ENCODE results near the gene POLN. TPM values are rescaled to one million over a fixed set of nuclear protein-coding genes. Genes with fewer than 3 reads are reported as not detected.

POLN gene
- total RNA-seq, 4 donors from 2014 or later = 0.26 to 5.8 (median 5.5) TPM; not detected in 1

DNA sequence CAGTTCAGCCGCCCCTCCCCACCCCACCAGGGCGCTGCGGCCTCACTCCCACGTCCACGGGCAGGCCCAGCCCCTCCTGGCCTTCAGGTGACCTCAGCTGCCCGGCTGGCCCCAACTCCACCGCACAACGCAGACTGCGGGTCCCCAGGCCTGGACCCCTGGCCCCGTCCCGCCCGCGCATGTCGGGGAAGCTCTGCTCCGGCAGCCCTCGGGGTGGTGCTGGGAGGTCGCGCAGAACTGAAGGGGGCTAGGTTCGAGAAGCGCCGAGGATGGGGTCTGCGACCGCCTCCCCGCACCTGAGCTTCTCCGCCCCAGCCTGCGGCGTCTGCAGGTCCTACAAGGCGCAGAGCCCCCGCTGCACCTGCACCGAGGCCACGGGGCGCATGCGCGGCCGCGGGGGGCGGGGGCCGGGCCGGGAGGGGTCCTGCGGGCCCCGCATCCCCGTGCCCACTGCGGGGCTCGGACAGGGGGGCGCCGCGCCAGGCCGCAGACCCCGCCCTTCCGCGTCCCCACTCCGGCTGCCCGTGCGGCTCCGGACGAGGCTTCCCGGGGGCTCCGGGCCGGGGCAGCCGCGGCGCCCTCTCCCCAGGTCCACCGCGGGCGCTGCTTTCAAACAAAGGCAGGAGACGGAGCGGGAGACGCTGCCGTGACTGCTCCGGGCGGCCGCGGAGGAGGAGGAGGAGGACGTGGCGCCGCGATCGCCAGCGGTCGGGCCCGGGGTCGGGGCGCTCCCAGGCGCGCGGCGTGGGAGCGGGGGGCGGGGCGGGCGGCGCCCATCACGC is 183.5 kb downstream of the POLN start:
- Histone ChIP-seq H3K27me3 (peaks cover 5 to 19% of the 10 kb centered on the region in 2 donors), H3K36me3 (no peaks in the 10 kb centered on the region), H3K4me1 (peaks cover 0 to 7% of the 10 kb centered on the region in 2 donors), H3K9me3 (no peaks in the 10 kb centered on the region), H3K27ac (no peak overlapping the region), H3K4me3 (peak overlapping the region in 1 of 2 donors; percentile 35)
- TF ChIP-seq POLR2A (IDR thresholded peaks at IDR 0.05) = peak in 1 of 2 donors; percentile 15
- TF ChIP-seq, protein P1, sequence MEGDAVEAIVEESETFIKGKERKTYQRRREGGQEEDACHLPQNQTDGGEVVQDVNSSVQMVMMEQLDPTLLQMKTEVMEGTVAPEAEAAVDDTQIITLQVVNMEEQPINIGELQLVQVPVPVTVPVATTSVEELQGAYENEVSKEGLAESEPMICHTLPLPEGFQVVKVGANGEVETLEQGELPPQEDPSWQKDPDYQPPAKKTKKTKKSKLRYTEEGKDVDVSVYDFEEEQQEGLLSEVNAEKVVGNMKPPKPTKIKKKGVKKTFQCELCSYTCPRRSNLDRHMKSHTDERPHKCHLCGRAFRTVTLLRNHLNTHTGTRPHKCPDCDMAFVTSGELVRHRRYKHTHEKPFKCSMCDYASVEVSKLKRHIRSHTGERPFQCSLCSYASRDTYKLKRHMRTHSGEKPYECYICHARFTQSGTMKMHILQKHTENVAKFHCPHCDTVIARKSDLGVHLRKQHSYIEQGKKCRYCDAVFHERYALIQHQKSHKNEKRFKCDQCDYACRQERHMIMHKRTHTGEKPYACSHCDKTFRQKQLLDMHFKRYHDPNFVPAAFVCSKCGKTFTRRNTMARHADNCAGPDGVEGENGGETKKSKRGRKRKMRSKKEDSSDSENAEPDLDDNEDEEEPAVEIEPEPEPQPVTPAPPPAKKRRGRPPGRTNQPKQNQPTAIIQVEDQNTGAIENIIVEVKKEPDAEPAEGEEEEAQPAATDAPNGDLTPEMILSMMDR (IDR thresholded peaks at IDR 0.05) = no peak
- DNase-seq = no peak
- intact Hi-C loops (cut with DNase I; ENCODE audit: low total_unique reads) = no loop called here

DNA sequence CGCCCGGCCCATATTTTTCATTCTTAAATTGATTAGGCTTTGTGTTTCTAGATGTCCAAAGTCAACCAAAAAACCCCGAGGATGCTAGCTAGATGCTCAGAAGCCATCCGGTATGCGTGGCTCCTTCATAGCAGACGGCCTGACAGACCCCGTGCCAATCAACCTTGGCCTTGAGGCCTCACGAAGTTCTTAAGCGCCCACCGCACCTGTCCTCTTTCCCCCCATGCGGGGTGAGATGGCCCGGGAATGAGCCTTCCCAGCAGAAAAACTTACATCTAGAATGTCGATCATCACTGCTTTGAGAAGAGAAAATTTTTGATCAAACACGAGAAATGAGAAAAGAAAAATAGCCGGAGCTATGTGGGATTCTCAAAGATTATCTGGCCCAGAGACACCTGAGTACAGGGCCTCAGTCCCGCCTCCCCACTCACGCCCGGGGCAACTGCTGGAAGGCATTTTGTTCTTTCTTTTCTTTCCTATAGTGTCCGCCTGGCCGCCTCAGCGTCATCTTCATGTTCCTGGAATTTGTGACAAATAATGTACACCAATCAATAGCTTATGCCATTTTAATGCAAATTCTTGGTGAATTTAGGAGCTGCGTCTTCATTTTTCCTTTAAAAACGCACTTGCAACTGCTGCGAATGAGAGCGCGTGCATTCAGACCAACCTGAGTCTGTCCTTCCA is 184.4 kb downstream of the POLN start:
- Histone ChIP-seq H3K36me3 (no peaks in the 10 kb centered on the region), H3K27ac (no peak overlapping the region), H3K4me1 (peaks cover 0 to 7% of the 10 kb centered on the region in 2 donors), H3K9me3 (no peaks in the 10 kb centered on the region), H3K27me3 (peaks cover 5 to 19% of the 10 kb centered on the region in 2 donors), H3K4me3 (no peak overlapping the region)
- TF ChIP-seq, protein P1 (IDR thresholded peaks at IDR 0.05) = no peak
- no peak for TF ChIP-seq POLR2A (IDR thresholded peaks at IDR 0.05)
- no peak for DNase-seq
- intact Hi-C loops (cut with DNase I; ENCODE audit: low total_unique reads) = no loop called here

- H3K9me3 ChIP-seq = no peaks in the 10 kb centered on the region
- H3K36me3 ChIP-seq = no peaks in the 10 kb centered on the region
- no peak for DNase-seq
- no peak overlapping the region for H3K27ac ChIP-seq
- peaks cover 5 to 11% of the 10 kb centered on the region in 2 donors for H3K27me3 ChIP-seq
- H3K4me3 ChIP-seq = no peak overlapping the region
- TF ChIP-seq, protein P1 (IDR thresholded peaks at IDR 0.05) = no peak
- TF ChIP-seq POLR2A (IDR thresholded peaks at IDR 0.05) = no peak
- peaks cover 0 to 3% of the 10 kb centered on the region in 2 donors for H3K4me1 ChIP-seq
- intact Hi-C loops (cut with DNase I; ENCODE audit: low total_unique reads) = no loop called here
Observed at GRCh38 chr4:2054217-2054616, 187.7 kb downstream of the POLN start.

DNA sequence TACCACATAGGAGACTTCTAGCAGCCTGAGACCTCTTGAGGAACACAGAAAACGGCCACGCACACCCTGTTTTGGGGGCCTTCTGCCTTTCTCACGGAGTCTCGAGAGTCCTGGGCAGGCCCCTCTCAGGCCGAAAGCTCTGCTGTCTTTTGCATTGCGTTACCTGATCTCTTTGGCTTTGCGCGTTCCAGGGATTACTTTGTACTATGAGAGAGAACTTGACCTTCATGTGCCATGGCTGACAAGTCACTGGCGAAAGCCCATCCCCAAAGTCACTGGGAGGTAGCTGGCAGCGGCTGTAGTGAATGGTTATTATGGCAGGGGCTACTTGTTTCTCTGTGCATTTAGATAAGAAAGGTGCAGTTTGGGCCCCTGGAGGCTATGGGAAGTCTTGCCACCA is 190.8 kb downstream of the POLN start:
- Histone ChIP-seq H3K4me1 (no peaks in the 10 kb centered on the region), H3K36me3 (no peaks in the 10 kb centered on the region), H3K27ac (no peak overlapping the region), H3K27me3 (no peaks in the 10 kb centered on the region), H3K4me3 (no peak overlapping the region), H3K9me3 (no peaks in the 10 kb centered on the region)
- intact Hi-C loops (cut with DNase I; ENCODE audit: low total_unique reads) = no loop called here
- no peak for DNase-seq
- no peak for TF ChIP-seq POLR2A (IDR thresholded peaks at IDR 0.05)
- TF ChIP-seq, protein P1 (IDR thresholded peaks at IDR 0.05) = no peak

DNA sequence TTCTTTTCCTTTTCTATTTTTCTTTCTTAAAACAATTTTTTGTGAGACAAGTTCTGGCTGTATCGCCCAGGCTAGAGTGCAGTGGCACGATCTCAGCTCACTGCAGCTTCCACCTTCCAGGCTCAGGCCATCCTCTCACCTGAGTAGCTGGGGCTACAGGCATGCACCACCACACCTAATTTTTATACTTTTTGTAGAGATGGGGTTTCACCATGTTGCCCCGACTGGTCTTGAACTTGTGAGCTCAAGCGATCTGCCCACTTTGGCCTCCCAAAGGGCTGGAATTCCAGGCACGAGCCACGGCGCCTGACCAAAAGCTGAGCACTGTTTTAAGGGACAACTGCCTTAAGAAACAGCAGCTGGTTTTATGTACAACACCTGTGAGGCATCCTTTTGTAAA is 192.1 kb downstream of the POLN start:
- H3K36me3 ChIP-seq = no peaks in the 10 kb centered on the region
- intact Hi-C loops (cut with DNase I; ENCODE audit: low total_unique reads) = no loop called here
- no peaks in the 10 kb centered on the region for H3K27me3 ChIP-seq
- no peak overlapping the region for H3K4me3 ChIP-seq
- H3K27ac ChIP-seq = no peak overlapping the region
- no peak for DNase-seq
- H3K4me1 ChIP-seq = no peaks in the 10 kb centered on the region
- H3K9me3 ChIP-seq = no peaks in the 10 kb centered on the region
- TF ChIP-seq POLR2A (IDR thresholded peaks at IDR 0.05) = no peak
- TF ChIP-seq, protein P1 (IDR thresholded peaks at IDR 0.05) = no peak

All from uterus (tissue), 4 donors.